HEK293 (cell line): ENCODE measurements around the gene PLCB1.

Experiments
- CTCF ChIA-PET: fragments of 350-600 bp; formaldehyde crosslinking; extraction: SDS; loops from one replicate; lab custom pipeline; 2021; ENCODE audit warnings: antibody characterized with exemption; lab: Yijun Ruan, JAX
- POLR2A ChIA-PET: fragments of 300-600 bp; formaldehyde crosslinking; extraction: SDS; loops from one replicate; lab custom pipeline; 2020; ENCODE audit warnings: antibody characterized with exemption, inconsistent platforms; lab: Yijun Ruan, JAX
- H3K27ac ChIP-seq: fragments of 200-500 bp; sonication (Bioruptor generic); 2 replicates; pipeline ENCODE4 v1.5.1; 2014; ENCODE audit warnings: low read depth, low read length, control low read depth, inconsistent platforms; ENCODE audit errors: extremely low read depth
- H3K36me3 ChIP-seq, 2 experiments: fragments of 200-500 bp in 1 of 2; sonication (Bioruptor generic) in 1 of 2; 1 replicate in 1 of 2; 2 replicates in 1 of 2; pipeline ENCODE4 v1.5.1; 2014 to 2017; ENCODE audit warnings: inconsistent platforms in 2 of 2, low read length in 2 of 2; ENCODE audit not compliant: control insufficient read depth in 2 of 2, insufficient read depth in 1 of 2
- H3K4me1 ChIP-seq: fragments of 200-500 bp; sonication (Bioruptor generic); 2 replicates; pipeline ENCODE4 v1.5.1; 2014; ENCODE audit warnings: mild to moderate bottlenecking, low read length, inconsistent platforms; ENCODE audit not compliant: control insufficient read depth, insufficient read depth
- H3K4me3 ChIP-seq: 2 replicates; pipeline ENCODE4 v1.5.1; 2011; ENCODE audit warnings: low read depth, mild to moderate bottlenecking, control low read depth, low read length, moderate library complexity
- H3K9me3 ChIP-seq: fragments of 200-500 bp; sonication (Bioruptor generic); 2 replicates; pipeline ENCODE4 v1.5.1; 2014; ENCODE audit warnings: low read depth, low read length, inconsistent platforms; ENCODE audit not compliant: control insufficient read depth, insufficient read depth
- BCL11A ChIP-seq: fragments of 450-650 bp; formaldehyde crosslinking; IDR thresholded peaks from 2 replicates; pipeline ENCODE4 v1.5.1; 2016; ENCODE audit warnings: low read depth, missing biosample characterization, missing genetic modification characterization
- GLI2 ChIP-seq: fragments of 450-650 bp; formaldehyde crosslinking; IDR thresholded peaks from 2 replicates; pipeline ENCODE4; 2017; ENCODE audit warnings: missing biosample characterization, missing genetic modification characterization, low read depth, borderline replicate concordance
- HIC1 ChIP-seq: fragments of 450-650 bp; formaldehyde crosslinking; IDR thresholded peaks from 2 replicates; pipeline ENCODE4 v1.5.1; 2016; ENCODE audit warnings: missing biosample characterization, missing genetic modification characterization
- HOXC10 ChIP-seq: sonication (generic); formaldehyde crosslinking; IDR thresholded peaks from 2 replicates; pipeline ENCODE4 v1.8.1; 2023; ENCODE audit warnings: mild to moderate bottlenecking, missing genetic modification reagents
- MEIS1 ChIP-seq: sonication (generic); formaldehyde crosslinking; IDR thresholded peaks from 2 replicates; pipeline ENCODE4 v1.8.1; 2022; ENCODE audit warnings: missing genetic modification reagents, mild to moderate bottlenecking, borderline replicate concordance
- SP2 ChIP-seq: fragments of 450-650 bp; formaldehyde crosslinking; IDR thresholded peaks from 2 replicates; pipeline ENCODE4 v1.5.1; 2016; ENCODE audit warnings: missing biosample characterization, missing genetic modification characterization
- YY1 ChIP-seq: fragments of 450-650 bp; formaldehyde crosslinking; IDR thresholded peaks from 2 replicates; pipeline ENCODE4 v1.5.1; 2018; ENCODE audit warnings: missing biosample characterization, missing genetic modification characterization
- ZFHX2 ChIP-seq: fragments of 450-650 bp; formaldehyde crosslinking; conservative IDR thresholded peaks from 2 replicates; pipeline ENCODE4 v1.5.1; 2016; ENCODE audit warnings: missing biosample characterization, missing genetic modification characterization
- ZNF155 ChIP-seq: fragments of 450-650 bp; formaldehyde crosslinking; IDR thresholded peaks from 2 replicates; pipeline ENCODE4 v1.5.1; 2016; ENCODE audit warnings: missing biosample characterization, missing genetic modification characterization
- ZNF211 ChIP-seq: fragments of 450-650 bp; formaldehyde crosslinking; IDR thresholded peaks from 2 replicates; pipeline ENCODE4 v1.5.1; 2016; ENCODE audit warnings: low read depth, missing biosample characterization, missing genetic modification characterization
- ZNF221 ChIP-seq: fragments of 450-650 bp; formaldehyde crosslinking; IDR thresholded peaks from 2 replicates; pipeline ENCODE4 v1.5.1; 2017; ENCODE audit warnings: missing biosample characterization, missing genetic modification characterization, borderline replicate concordance
- ZNF280C ChIP-seq: fragments of 450-650 bp; formaldehyde crosslinking; IDR thresholded peaks from 2 replicates; pipeline ENCODE4 v1.5.1; 2016; ENCODE audit warnings: missing biosample characterization, missing genetic modification characterization
- ZNF510 ChIP-seq: fragments of 450-650 bp; formaldehyde crosslinking; IDR thresholded peaks from 2 replicates; pipeline ENCODE4 v1.5.1; 2018; ENCODE audit warnings: mild to moderate bottlenecking, missing genetic modification characterization, missing biosample characterization; ENCODE audit not compliant: insufficient replicate concordance
- ZNF521 ChIP-seq: fragments of 450-650 bp; formaldehyde crosslinking; IDR thresholded peaks from 2 replicates; pipeline ENCODE4 v1.5.1; 2017; ENCODE audit warnings: missing biosample characterization, mild to moderate bottlenecking, missing genetic modification characterization
- ZNF623 ChIP-seq: fragments of 450-650 bp; formaldehyde crosslinking; IDR thresholded peaks from 2 replicates; pipeline ENCODE4 v1.5.1; 2016; ENCODE audit warnings: missing biosample characterization, missing genetic modification characterization
- ZNF654 ChIP-seq: fragments of 450-650 bp; formaldehyde crosslinking; IDR thresholded peaks from 2 replicates; pipeline ENCODE4 v1.5.1; 2016; ENCODE audit warnings: low read depth, missing biosample characterization, missing genetic modification characterization
- ZNF777 ChIP-seq: fragments of 450-650 bp; formaldehyde crosslinking; IDR thresholded peaks from 2 replicates; pipeline ENCODE4 v1.5.1; 2017; ENCODE audit warnings: missing biosample characterization, missing genetic modification characterization, borderline replicate concordance
- ZNF843 ChIP-seq: fragments of 450-650 bp; formaldehyde crosslinking; IDR thresholded peaks from 2 replicates; pipeline ENCODE4 v1.5.1; 2016; ENCODE audit warnings: missing biosample characterization, missing genetic modification characterization
- TF ChIP-seq, protein P1 (sequence below): fragments of 450-650 bp; formaldehyde crosslinking; IDR thresholded peaks from 2 replicates; pipeline ENCODE4 v1.5.1; 2016; ENCODE audit warnings: missing biosample characterization, missing genetic modification characterization
- TF ChIP-seq, protein P2 (sequence below): fragments of 450-650 bp; formaldehyde crosslinking; IDR thresholded peaks from 2 replicates; pipeline ENCODE4 v1.5.0; 2017; ENCODE audit warnings: missing biosample characterization, missing genetic modification characterization, borderline replicate concordance

The PLCB1 gene

GRCh38 chr20:8388141-8388540 lies 256.1 kb downstream of the PLCB1 start:
- no peak overlapping the region for H3K4me3 ChIP-seq
- H3K4me1 ChIP-seq = peaks cover 7% of the 10 kb centered on the region; the same call in 1 of the 2 replicates
- ChIA-PET CTCF (interaction anchor here (0.6 to 4.1 kb wide), 11 partner anchors 13 to 344 kb away, joined by 3 to 34 read pairs (median 5); no protein-coding TSS in a partner anchor), POLR2A (no interaction called here)
- H3K36me3 ChIP-seq = no peaks in the 10 kb centered on the region
- H3K9me3 ChIP-seq = no peaks in the 10 kb centered on the region
- TF ChIP-seq, protein P1, sequence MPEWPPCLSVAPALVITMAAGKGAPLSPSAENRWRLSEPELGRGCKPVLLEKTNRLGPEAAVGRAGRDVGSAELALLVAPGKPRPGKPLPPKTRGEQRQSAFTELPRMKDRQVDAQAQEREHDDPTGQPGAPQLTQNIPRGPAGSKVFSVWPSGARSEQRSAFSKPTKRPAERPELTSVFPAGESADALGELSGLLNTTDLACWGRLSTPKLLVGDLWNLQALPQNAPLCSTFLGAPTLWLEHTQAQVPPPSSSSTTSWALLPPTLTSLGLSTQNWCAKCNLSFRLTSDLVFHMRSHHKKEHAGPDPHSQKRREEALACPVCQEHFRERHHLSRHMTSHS (tag by site-specific recombination) = no peak
- no peak for TF ChIP-seq ZNF280C
- TF ChIP-seq YY1 (tag by site-specific recombination) = no peak
- no peak for TF ChIP-seq BCL11A (tag by site-specific recombination)
- TF ChIP-seq, protein P2, sequence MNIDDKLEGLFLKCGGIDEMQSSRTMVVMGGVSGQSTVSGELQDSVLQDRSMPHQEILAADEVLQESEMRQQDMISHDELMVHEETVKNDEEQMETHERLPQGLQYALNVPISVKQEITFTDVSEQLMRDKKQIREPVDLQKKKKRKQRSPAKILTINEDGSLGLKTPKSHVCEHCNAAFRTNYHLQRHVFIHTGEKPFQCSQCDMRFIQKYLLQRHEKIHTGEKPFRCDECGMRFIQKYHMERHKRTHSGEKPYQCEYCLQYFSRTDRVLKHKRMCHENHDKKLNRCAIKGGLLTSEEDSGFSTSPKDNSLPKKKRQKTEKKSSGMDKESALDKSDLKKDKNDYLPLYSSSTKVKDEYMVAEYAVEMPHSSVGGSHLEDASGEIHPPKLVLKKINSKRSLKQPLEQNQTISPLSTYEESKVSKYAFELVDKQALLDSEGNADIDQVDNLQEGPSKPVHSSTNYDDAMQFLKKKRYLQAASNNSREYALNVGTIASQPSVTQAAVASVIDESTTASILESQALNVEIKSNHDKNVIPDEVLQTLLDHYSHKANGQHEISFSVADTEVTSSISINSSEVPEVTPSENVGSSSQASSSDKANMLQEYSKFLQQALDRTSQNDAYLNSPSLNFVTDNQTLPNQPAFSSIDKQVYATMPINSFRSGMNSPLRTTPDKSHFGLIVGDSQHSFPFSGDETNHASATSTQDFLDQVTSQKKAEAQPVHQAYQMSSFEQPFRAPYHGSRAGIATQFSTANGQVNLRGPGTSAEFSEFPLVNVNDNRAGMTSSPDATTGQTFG (tag by site-specific recombination) = no peak
- no peak for TF ChIP-seq HOXC10 (CRISPR knock-in tag)
- no peak for TF ChIP-seq ZFHX2 (tag by site-specific recombination)
- no peak for TF ChIP-seq ZNF155 (tag by site-specific recombination)
- no peak for TF ChIP-seq SP2 (tag by site-specific recombination)
- no peak for TF ChIP-seq ZNF623 (tag by site-specific recombination)
- TF ChIP-seq MEIS1 (CRISPR knock-in tag) = no peak
- no peak for TF ChIP-seq ZNF777
- no peak for TF ChIP-seq ZNF843 (tag by site-specific recombination)
- TF ChIP-seq GLI2 (tag by site-specific recombination) = no peak
- no peak for TF ChIP-seq ZNF211 (tag by site-specific recombination)
- no peak for TF ChIP-seq HIC1
- TF ChIP-seq ZNF510 = no peak
- no peak for TF ChIP-seq ZNF521 (tag by site-specific recombination)
- H3K27ac ChIP-seq = no peak overlapping the region

DNA sequence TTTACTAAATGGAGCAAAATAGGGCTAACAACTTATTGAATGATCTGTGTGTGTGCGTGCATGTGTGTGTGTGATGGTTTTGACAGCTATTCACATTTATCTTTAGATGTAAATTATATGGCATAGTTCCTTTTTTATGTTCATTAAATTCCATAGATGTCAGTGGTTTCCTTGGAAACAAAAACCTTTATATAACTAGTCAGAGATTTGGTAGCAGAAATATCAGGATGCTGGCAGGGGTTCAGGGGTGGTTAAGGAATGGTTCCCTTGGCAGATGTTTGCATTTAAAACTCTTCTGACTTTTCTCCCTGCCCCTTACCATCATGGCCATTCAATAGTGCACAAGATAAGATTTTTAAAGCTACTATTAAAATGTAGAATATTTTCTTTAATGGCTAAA lies 256.6 kb downstream of the PLCB1 start:
- Histone ChIP-seq H3K4me3 (no peak overlapping the region), H3K27ac (no peak overlapping the region), H3K4me1 (peaks cover 7% of the 10 kb centered on the region; the same call in 1 of the 2 replicates), H3K36me3 (no peaks in the 10 kb centered on the region), H3K9me3 (no peaks in the 10 kb centered on the region)
- ChIA-PET CTCF (interaction anchor here (0.6 to 4.1 kb wide), 15 partner anchors 10 to 345 kb away, joined by 3 to 34 read pairs (median 5); no protein-coding TSS in a partner anchor), POLR2A (no interaction called here)
- TF ChIP-seq ZNF221 (tag by site-specific recombination) (no peak), ZNF521 (tag by site-specific recombination) (no peak), ZNF654 (tag by site-specific recombination) (no peak)
